ENCODE data around the gene CCDC51.
A peak's percentile ranks its signal among the peaks of the same experiment; 100 is the strongest.

The CCDC51 gene

DNA sequence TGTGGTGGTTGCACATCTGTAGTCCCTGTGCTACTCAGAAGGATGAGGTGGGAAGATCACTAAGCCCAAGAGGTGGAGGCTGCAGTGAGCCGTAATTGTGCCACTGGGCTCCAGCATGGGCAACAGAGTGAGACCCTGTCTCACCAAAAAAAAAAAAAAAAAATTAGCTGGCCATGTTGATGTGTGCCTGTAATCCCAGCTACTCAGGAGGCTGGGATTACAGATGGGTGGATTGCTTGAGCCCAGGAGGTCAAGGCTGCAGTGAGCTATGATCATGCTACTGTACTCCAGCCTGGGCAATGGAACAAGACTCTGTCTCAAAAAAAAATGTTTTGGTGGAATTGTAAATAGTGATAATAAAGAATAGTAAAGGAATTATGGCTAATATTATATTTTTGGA lies 16.5 kb upstream of the CCDC51 start:
- H3K36me3 ChIP-seq (ENCODE audit: control insufficient read depth, insufficient read depth, low read length), result no peaks in the 10 kb centered on the region
- TF ChIP-seq, protein P1, sequence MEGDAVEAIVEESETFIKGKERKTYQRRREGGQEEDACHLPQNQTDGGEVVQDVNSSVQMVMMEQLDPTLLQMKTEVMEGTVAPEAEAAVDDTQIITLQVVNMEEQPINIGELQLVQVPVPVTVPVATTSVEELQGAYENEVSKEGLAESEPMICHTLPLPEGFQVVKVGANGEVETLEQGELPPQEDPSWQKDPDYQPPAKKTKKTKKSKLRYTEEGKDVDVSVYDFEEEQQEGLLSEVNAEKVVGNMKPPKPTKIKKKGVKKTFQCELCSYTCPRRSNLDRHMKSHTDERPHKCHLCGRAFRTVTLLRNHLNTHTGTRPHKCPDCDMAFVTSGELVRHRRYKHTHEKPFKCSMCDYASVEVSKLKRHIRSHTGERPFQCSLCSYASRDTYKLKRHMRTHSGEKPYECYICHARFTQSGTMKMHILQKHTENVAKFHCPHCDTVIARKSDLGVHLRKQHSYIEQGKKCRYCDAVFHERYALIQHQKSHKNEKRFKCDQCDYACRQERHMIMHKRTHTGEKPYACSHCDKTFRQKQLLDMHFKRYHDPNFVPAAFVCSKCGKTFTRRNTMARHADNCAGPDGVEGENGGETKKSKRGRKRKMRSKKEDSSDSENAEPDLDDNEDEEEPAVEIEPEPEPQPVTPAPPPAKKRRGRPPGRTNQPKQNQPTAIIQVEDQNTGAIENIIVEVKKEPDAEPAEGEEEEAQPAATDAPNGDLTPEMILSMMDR (IDR thresholded peaks at IDR 0.05), result no peak

DNA sequence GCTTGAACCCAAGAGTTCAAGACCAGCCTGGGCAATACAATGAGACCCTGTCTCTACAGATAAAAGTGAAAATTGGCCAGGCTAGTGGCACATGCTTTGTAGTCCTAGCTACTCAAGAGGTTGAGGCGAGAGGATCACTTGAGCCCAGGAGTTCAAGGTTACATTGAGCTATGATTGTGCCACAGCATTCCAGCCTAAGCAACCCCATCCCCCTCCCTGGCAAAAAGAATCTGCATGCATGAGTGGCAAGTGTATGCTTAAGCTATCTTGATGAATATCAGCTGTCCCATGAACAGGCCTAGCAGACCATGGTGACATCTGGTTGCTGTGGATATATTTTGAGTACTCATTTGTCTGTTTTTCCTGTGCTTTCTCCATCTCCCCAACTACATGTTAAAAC lies 11.4 kb upstream of the CCDC51 start:
- H3K4me1 ChIP-seq, result peaks cover 12% of the 10 kb centered on the region
- peak overlapping the region; percentile 18 for H3K4me2 ChIP-seq (ENCODE audit: low read length)
- H3K4me3 ChIP-seq (ENCODE audit: low read depth, low read length), result peak overlapping the region; percentile 6
- no peak overlapping the region for H3K9ac ChIP-seq
- H2AFZ ChIP-seq, result no peak overlapping the region
- H3K27ac ChIP-seq, result peak overlapping the region; percentile 45
- no peaks in the 10 kb centered on the region for H3K27me3 ChIP-seq (ENCODE audit: control insufficient read depth, insufficient read depth, low read length)
- TF ChIP-seq, protein P1 (IDR thresholded peaks at IDR 0.05), result no peak
- no peaks in the 10 kb centered on the region for H3K36me3 ChIP-seq (ENCODE audit: control insufficient read depth, insufficient read depth, low read length)
- peaks cover 6% of the 10 kb centered on the region for H3K79me2 ChIP-seq
- no peaks in the 10 kb centered on the region for H3K9me3 ChIP-seq (ENCODE audit: control insufficient read depth, low read length)

More for the DNA sequence above, 16.5 kb upstream of the CCDC51 start:
- H3K79me2 ChIP-seq, result peaks cover 4% of the 10 kb centered on the region
- H2AFZ ChIP-seq, result no peak overlapping the region
- peaks cover 2% of the 10 kb centered on the region for H3K4me1 ChIP-seq
- no peaks in the 10 kb centered on the region for H3K9me3 ChIP-seq (ENCODE audit: control insufficient read depth, low read length)
- H3K27ac ChIP-seq, result no peak overlapping the region
- no peak overlapping the region for H3K9ac ChIP-seq
- H3K4me3 ChIP-seq (ENCODE audit: low read depth, low read length), result no peak overlapping the region
- no peaks in the 10 kb centered on the region for H3K27me3 ChIP-seq (ENCODE audit: control insufficient read depth, insufficient read depth, low read length)
- H3K4me2 ChIP-seq (ENCODE audit: low read length), result no peak overlapping the region

DNA sequence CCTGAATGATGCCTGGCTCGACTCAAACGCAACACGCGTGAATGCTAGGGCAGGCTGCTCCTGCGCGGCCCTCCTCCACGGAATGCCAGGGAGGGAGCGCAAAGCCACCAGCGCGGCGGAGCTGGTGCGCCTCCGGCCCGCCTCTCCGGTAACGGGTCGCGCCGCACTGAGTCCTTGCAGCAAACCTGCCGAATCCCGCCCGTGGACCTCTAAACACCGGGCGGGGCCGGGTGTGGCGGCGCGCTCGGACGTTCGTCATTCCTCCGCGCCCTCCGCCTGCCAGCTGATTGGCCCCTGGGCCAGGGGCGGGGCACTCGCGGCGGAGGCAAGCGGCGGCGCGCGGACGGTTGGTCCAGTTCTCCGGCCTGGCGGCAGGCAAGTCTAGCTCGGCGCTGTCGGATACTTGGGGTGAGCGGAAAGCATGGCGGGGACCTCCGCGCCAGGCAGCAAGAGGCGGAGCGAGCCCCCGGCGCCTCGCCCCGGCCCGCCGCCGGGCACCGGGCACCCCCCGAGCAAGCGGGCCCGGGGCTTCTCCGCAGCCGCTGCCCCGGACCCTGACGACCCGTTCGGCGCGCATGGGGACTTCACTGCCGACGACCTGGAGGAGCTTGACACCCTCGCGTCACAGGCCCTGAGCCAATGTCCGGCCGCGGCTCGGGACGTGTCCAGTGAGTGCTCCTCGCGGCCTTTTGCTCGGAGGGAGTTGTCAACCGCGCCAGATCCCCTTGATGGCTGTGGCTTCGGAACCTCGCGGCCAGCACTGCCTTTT lies 6.7 kb upstream of the CCDC51 start, which contains the start of gene ATRIP:
TSS of gene ATRIP (plus strand) at position 313 of the 769 bp plus-strand sequence. CDS start at position 422, 109 bp downstream.
- no peaks in the 10 kb centered on the region for H3K27me3 ChIP-seq (ENCODE audit: control insufficient read depth, insufficient read depth, low read length)
- H3K4me3 ChIP-seq (ENCODE audit: low read depth, low read length), result peak within 1 kb of the TSS; percentile 69
- H3K79me2 ChIP-seq, result peaks cover 5% of the 10 kb centered on the region
- H3K36me3 ChIP-seq (ENCODE audit: control insufficient read depth, insufficient read depth, low read length), result no peaks in the 10 kb centered on the region
- H3K9me3 ChIP-seq (ENCODE audit: control insufficient read depth, low read length), result no peaks in the 10 kb centered on the region
- TF ChIP-seq, protein P1 (IDR thresholded peaks at IDR 0.05), result no peak
- peak within 1 kb of the TSS; percentile 92 for H3K4me2 ChIP-seq (ENCODE audit: low read length)
- peak within 1 kb of the TSS; percentile 62 for H3K27ac ChIP-seq
- H3K4me1 ChIP-seq, result peaks cover 17% of the 10 kb centered on the region
- no peak within 1 kb of the TSS for H3K9ac ChIP-seq
- peak within 1 kb of the TSS; percentile 96 for H2AFZ ChIP-seq

DNA sequence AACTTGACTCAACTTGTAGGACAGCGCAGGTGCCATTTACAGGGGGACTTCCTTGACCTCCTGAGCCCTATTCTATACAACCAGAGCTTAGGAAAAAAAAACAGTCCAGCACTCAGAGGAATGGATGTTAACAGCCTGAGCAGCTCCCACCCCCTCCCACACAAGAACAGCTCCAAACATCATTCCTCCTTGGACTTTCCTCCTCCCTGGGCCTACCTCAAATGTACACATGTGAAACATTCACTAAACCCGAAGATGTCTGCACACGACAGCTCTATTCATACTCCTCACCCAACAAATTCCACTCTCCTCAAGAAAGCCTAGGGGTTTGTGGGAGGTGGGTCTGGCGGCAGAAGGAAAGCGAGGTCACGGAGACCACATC lies 6.1 kb upstream of the CCDC51 start:
- Histone ChIP-seq H3K36me3 (ENCODE audit: control insufficient read depth, insufficient read depth, low read length) (no peaks in the 10 kb centered on the region), H3K9me3 (ENCODE audit: control insufficient read depth, low read length) (no peaks in the 10 kb centered on the region), H3K4me1 (peaks cover 16% of the 10 kb centered on the region), H2AFZ (peak overlapping the region; percentile 96), H3K9ac (no peak overlapping the region), H3K4me2 (ENCODE audit: low read length) (peak overlapping the region; percentile 92), H3K4me3 (ENCODE audit: low read depth, low read length) (peak overlapping the region; percentile 69), H3K79me2 (peaks cover 10% of the 10 kb centered on the region), H3K27me3 (ENCODE audit: control insufficient read depth, insufficient read depth, low read length) (no peaks in the 10 kb centered on the region), H3K27ac (peak overlapping the region; percentile 62)
- TF ChIP-seq, protein P1 (IDR thresholded peaks at IDR 0.05), result no peak

All from parathyroid adenoma (tissue), 2 donors.